Measurements from ENCODE around the gene GOLGA1.

- TF ChIP-seq, protein P1, sequence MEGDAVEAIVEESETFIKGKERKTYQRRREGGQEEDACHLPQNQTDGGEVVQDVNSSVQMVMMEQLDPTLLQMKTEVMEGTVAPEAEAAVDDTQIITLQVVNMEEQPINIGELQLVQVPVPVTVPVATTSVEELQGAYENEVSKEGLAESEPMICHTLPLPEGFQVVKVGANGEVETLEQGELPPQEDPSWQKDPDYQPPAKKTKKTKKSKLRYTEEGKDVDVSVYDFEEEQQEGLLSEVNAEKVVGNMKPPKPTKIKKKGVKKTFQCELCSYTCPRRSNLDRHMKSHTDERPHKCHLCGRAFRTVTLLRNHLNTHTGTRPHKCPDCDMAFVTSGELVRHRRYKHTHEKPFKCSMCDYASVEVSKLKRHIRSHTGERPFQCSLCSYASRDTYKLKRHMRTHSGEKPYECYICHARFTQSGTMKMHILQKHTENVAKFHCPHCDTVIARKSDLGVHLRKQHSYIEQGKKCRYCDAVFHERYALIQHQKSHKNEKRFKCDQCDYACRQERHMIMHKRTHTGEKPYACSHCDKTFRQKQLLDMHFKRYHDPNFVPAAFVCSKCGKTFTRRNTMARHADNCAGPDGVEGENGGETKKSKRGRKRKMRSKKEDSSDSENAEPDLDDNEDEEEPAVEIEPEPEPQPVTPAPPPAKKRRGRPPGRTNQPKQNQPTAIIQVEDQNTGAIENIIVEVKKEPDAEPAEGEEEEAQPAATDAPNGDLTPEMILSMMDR (IDR thresholded peaks at IDR 0.05) = no peak
- TF ChIP-seq POLR2A (IDR thresholded peaks at IDR 0.05) (no peak), EP300 (IDR thresholded peaks at IDR 0.05) (no peak)
Measured at GRCh38 chr9:124858330-124859046, 82.4 kb downstream of the GOLGA1 start.
